ENCODE measurements around the gene TLCD5.

TLCD5 gene

GRCh38 chr11:120285256-120285655, 39.8 kb upstream of the TLCD5 start:
- H3K4me3 ChIP-seq (ENCODE audit: control insufficient read depth, low read depth, low read length) = no peak overlapping the region
- TF ChIP-seq CTCF (conservative IDR thresholded peaks at IDR 0.05; ENCODE audit: control insufficient read depth, insufficient read depth, low read depth, low read length) = no peak
- DNase-seq (ENCODE audit: low read depth) = peak; percentile 47

GRCh38 chr11:120288021-120288420, 37.1 kb upstream of the TLCD5 start:
- no peak overlapping the region for H3K4me3 ChIP-seq (ENCODE audit: control insufficient read depth, low read depth, low read length)
- TF ChIP-seq CTCF (conservative IDR thresholded peaks at IDR 0.05; ENCODE audit: control insufficient read depth, insufficient read depth, low read depth, low read length) = no peak
- DNase-seq (ENCODE audit: low read depth) = no peak

- no peak for TF ChIP-seq CTCF (conservative IDR thresholded peaks at IDR 0.05; ENCODE audit: control insufficient read depth, insufficient read depth, low read depth, low read length)
- no peak for DNase-seq (ENCODE audit: low read depth)
- no peak overlapping the region for H3K4me3 ChIP-seq (ENCODE audit: control insufficient read depth, low read depth, low read length)
Measured at GRCh38 chr11:120289426-120289825, 35.7 kb upstream of the TLCD5 start.

GRCh38 chr11:120290956-120291355, 34.1 kb upstream of the TLCD5 start:
- no peak for TF ChIP-seq CTCF (conservative IDR thresholded peaks at IDR 0.05; ENCODE audit: control insufficient read depth, insufficient read depth, low read depth, low read length)
- DNase-seq (ENCODE audit: low read depth) = no peak
- no peak overlapping the region for H3K4me3 ChIP-seq (ENCODE audit: control insufficient read depth, low read depth, low read length)

- DNase-seq (ENCODE audit: low read depth) = no peak
- no peak for TF ChIP-seq CTCF (conservative IDR thresholded peaks at IDR 0.05; ENCODE audit: control insufficient read depth, insufficient read depth, low read depth, low read length)
- H3K4me3 ChIP-seq (ENCODE audit: control insufficient read depth, low read depth, low read length) = no peak overlapping the region
Measured at GRCh38 chr11:120293038-120293800, 31.9 kb upstream of the TLCD5 start.

GRCh38 chr11:120294096-120294495, 31.0 kb upstream of the TLCD5 start:
- H3K4me3 ChIP-seq (ENCODE audit: control insufficient read depth, low read depth, low read length) = no peak overlapping the region
- no peak for DNase-seq (ENCODE audit: low read depth)
- no peak for TF ChIP-seq CTCF (conservative IDR thresholded peaks at IDR 0.05; ENCODE audit: control insufficient read depth, insufficient read depth, low read depth, low read length)
